Measurements from ENCODE around the gene PAX5.
"Not testable (repeated sequence)": the region's sequence is repeated elsewhere in the genome, so short reads cannot be mapped to it uniquely, and the experiment has no call there.

Gene PAX5

GRCh38 chr9:37033682-37034304 is at the start of gene PAX5:
Gene PAX5 (minus strand): TSS chr9:37034268. CDS start chr9:37034031, 237 bp downstream.
- DNase-seq, result no peak

GRCh38 chr9:37083654-37084053 is 49.6 kb upstream of the PAX5 start:
- no peak for DNase-seq

- no peak for DNase-seq
Observed at GRCh38 chr9:37082214-37082765, 48.2 kb upstream of the PAX5 start.

- not testable (repeated sequence) for DNase-seq
Observed at GRCh38 chr9:37081507-37081906, 47.4 kb upstream of the PAX5 start.

- DNase-seq, result not testable (repeated sequence)
Observed at GRCh38 chr9:37080165-37080628, 46.1 kb upstream of the PAX5 start.

- peak; percentile 97 for DNase-seq
Observed at GRCh38 chr9:37079370-37080164, 45.5 kb upstream of the PAX5 start.

- not testable (repeated sequence) for DNase-seq
Observed at GRCh38 chr9:37074790-37075189, 40.7 kb upstream of the PAX5 start.

GRCh38 chr9:37066139-37066725 is 32.2 kb upstream of the PAX5 start:
- DNase-seq, result no peak

GRCh38 chr9:37062336-37062735 is 28.3 kb upstream of the PAX5 start:
- DNase-seq, result no peak

- DNase-seq, result no peak
Observed at GRCh38 chr9:37061768-37062167, 27.7 kb upstream of the PAX5 start.

- no peak for DNase-seq
Observed at GRCh38 chr9:37060833-37061232, 26.8 kb upstream of the PAX5 start.

- DNase-seq, result no peak
Observed at GRCh38 chr9:37056046-37056920, 22.2 kb upstream of the PAX5 start.

GRCh38 chr9:37054363-37054720 is 20.3 kb upstream of the PAX5 start:
- DNase-seq, result not testable (repeated sequence)

- DNase-seq, result no peak
Observed at GRCh38 chr9:37053684-37054362, 19.8 kb upstream of the PAX5 start.

- no peak for DNase-seq
Observed at GRCh38 chr9:37046683-37047082, 12.6 kb upstream of the PAX5 start.

- no peak for DNase-seq
Observed at GRCh38 chr9:37042421-37042820, 8.4 kb upstream of the PAX5 start.

GRCh38 chr9:37040508-37041127 is 6.5 kb upstream of the PAX5 start:
- no peak for DNase-seq

GRCh38 chr9:37038943-37039464 is 4.9 kb upstream of the PAX5 start:
- no peak for DNase-seq

- no peak for DNase-seq
Observed at GRCh38 chr9:37038302-37038942, 4.4 kb upstream of the PAX5 start.

- DNase-seq, result no peak
Observed at GRCh38 chr9:37037503-37038301, 3.6 kb upstream of the PAX5 start.
